ENCODE results near the gene NAPA.

Gene NAPA

GRCh38 chr19:47518854-47519253 is 4.0 kb upstream of the NAPA start:
- Histone ChIP-seq H3K4ac (ENCODE audit: low read depth, low read length) (no peak overlapping the region), H3K14ac (ENCODE audit: low read length) (no peak overlapping the region), H3K79me2 (ENCODE audit: control insufficient read depth, insufficient read depth, low read length, poor library complexity) (peaks cover 9% of the 10 kb centered on the region), H3K79me1 (ENCODE audit: low read length) (peaks cover 8% of the 10 kb centered on the region), H3K27me3 (ENCODE audit: insufficient read depth, low read length) (no peaks in the 10 kb centered on the region), H4K8ac (ENCODE audit: low read depth, low read length) (no peak overlapping the region), H3K9ac (ENCODE audit: low read length) (no peak overlapping the region), H2AFZ (ENCODE audit: insufficient read depth, low read length, poor library complexity) (no peak overlapping the region), H3K27ac (ENCODE audit: low read depth, low read length) (no peak overlapping the region), H3K9me3 (ENCODE audit: insufficient read depth, low read depth, low read length) (no peaks in the 10 kb centered on the region), H2BK5ac (ENCODE audit: low read depth, low read length, poor library complexity) (no peak overlapping the region), H3K4me2 (ENCODE audit: low read length) (no peak overlapping the region), H2BK12ac (ENCODE audit: low read length) (no peak overlapping the region), H4K91ac (ENCODE audit: low read depth, low read length) (no peak overlapping the region), H3K4me3 (ENCODE audit: low read depth, low read length) (no peak overlapping the region), H3K23ac (ENCODE audit: low read length) (no peak overlapping the region), H3K4me1 (ENCODE audit: control insufficient read depth in 1 of 2, insufficient read depth in 2 of 2, low read length in 2 of 2) (peaks cover 4 to 6% of the 10 kb centered on the region in 2 experiments), H3K36me3 (ENCODE audit: control insufficient read depth in 1 of 2, insufficient read depth in 2 of 2, low read length in 2 of 2) (no peaks in the 10 kb centered on the region), H2BK120ac (ENCODE audit: insufficient read depth, low read length, poor library complexity) (no peak overlapping the region), H2AK5ac (ENCODE audit: low read length) (no peak overlapping the region), H3K18ac (ENCODE audit: low read length) (no peak overlapping the region), H4K12ac (ENCODE audit: low read depth, low read length) (no peak overlapping the region)
- no peak for DNase-seq
- WGBS (ENCODE audit: extremely low coverage, insufficient coverage, insufficient read length): no CpG with 5 or more reads among the region's 9 CpGs

- H3K4me3 ChIP-seq (ENCODE audit: low read depth, low read length): no peak overlapping the region
- H2BK120ac ChIP-seq (ENCODE audit: insufficient read depth, low read length, poor library complexity): no peak overlapping the region
- no peaks in the 10 kb centered on the region for H3K36me3 ChIP-seq (ENCODE audit: control insufficient read depth in 1 of 2, insufficient read depth in 2 of 2, low read length in 2 of 2)
- no peak overlapping the region for H2AFZ ChIP-seq (ENCODE audit: insufficient read depth, low read length, poor library complexity)
- no peaks in the 10 kb centered on the region for H3K27me3 ChIP-seq (ENCODE audit: insufficient read depth, low read length)
- H4K12ac ChIP-seq (ENCODE audit: low read depth, low read length): no peak overlapping the region
- H2AK5ac ChIP-seq (ENCODE audit: low read length): no peak overlapping the region
- no peak overlapping the region for H2BK5ac ChIP-seq (ENCODE audit: low read depth, low read length, poor library complexity)
- no peak overlapping the region for H4K8ac ChIP-seq (ENCODE audit: low read depth, low read length)
- H3K79me2 ChIP-seq (ENCODE audit: control insufficient read depth, insufficient read depth, low read length, poor library complexity): peaks cover 10% of the 10 kb centered on the region
- no peak overlapping the region for H3K4ac ChIP-seq (ENCODE audit: low read depth, low read length)
- H3K4me2 ChIP-seq (ENCODE audit: low read length): no peak overlapping the region
- H3K18ac ChIP-seq (ENCODE audit: low read length): no peak overlapping the region
- no CpG with 5 or more reads among the region's 4 CpGs for WGBS (ENCODE audit: extremely low coverage, insufficient coverage, insufficient read length)
- H3K4me1 ChIP-seq (ENCODE audit: control insufficient read depth in 1 of 2, insufficient read depth in 2 of 2, low read length in 2 of 2): peaks cover 4 to 6% of the 10 kb centered on the region in 2 experiments
- no peak overlapping the region for H3K27ac ChIP-seq (ENCODE audit: low read depth, low read length)
- H4K91ac ChIP-seq (ENCODE audit: low read depth, low read length): no peak overlapping the region
- peaks cover 8% of the 10 kb centered on the region for H3K79me1 ChIP-seq (ENCODE audit: low read length)
- no peak overlapping the region for H3K14ac ChIP-seq (ENCODE audit: low read length)
- DNase-seq: no peak
- no peak overlapping the region for H3K9ac ChIP-seq (ENCODE audit: low read length)
- no peak overlapping the region for H2BK12ac ChIP-seq (ENCODE audit: low read length)
- no peak overlapping the region for H3K23ac ChIP-seq (ENCODE audit: low read length)
- no peaks in the 10 kb centered on the region for H3K9me3 ChIP-seq (ENCODE audit: insufficient read depth, low read depth, low read length)
Observed at GRCh38 chr19:47518139-47518538, 3.3 kb upstream of the NAPA start.

- Histone ChIP-seq H2AK5ac (ENCODE audit: low read length) (peak overlapping the region; percentile 92), H3K27me3 (ENCODE audit: insufficient read depth, low read length) (no peaks in the 10 kb centered on the region), H3K4me2 (ENCODE audit: low read length) (peak overlapping the region; percentile 67), H3K79me2 (ENCODE audit: control insufficient read depth, insufficient read depth, low read length, poor library complexity) (peaks cover 20% of the 10 kb centered on the region), H4K12ac (ENCODE audit: low read depth, low read length) (peak overlapping the region; percentile 70), H2BK5ac (ENCODE audit: low read depth, low read length, poor library complexity) (peak overlapping the region; percentile 76), H3K23ac (ENCODE audit: low read length) (no peak overlapping the region), H3K4me3 (ENCODE audit: low read depth, low read length) (peak overlapping the region; percentile 94), H3K14ac (ENCODE audit: low read length) (peak overlapping the region; percentile 93), H4K8ac (ENCODE audit: low read depth, low read length) (peak overlapping the region; percentile 89), H3K4ac (ENCODE audit: low read depth, low read length) (peak overlapping the region; percentile 98), H3K27ac (ENCODE audit: low read depth, low read length) (peak overlapping the region; percentile 54), H2AFZ (ENCODE audit: insufficient read depth, low read length, poor library complexity) (peak overlapping the region; percentile 63), H3K4me1 (ENCODE audit: control insufficient read depth in 1 of 2, insufficient read depth in 2 of 2, low read length in 2 of 2) (peaks cover 10 to 13% of the 10 kb centered on the region in 2 experiments), H2BK120ac (ENCODE audit: insufficient read depth, low read length, poor library complexity) (peak overlapping the region; percentile 77), H3K18ac (ENCODE audit: low read length) (peak overlapping the region; percentile 87), H4K91ac (ENCODE audit: low read depth, low read length) (peak overlapping the region; percentile 87), H3K9me3 (ENCODE audit: insufficient read depth, low read depth, low read length) (no peaks in the 10 kb centered on the region), H3K36me3 (ENCODE audit: control insufficient read depth in 1 of 2, insufficient read depth in 2 of 2, low read length in 2 of 2) (peaks cover 2 to 5% of the 10 kb centered on the region in 2 experiments), H3K79me1 (ENCODE audit: low read length) (peaks cover 8% of the 10 kb centered on the region), H3K9ac (ENCODE audit: low read length) (peak overlapping the region; percentile 90), H2BK12ac (ENCODE audit: low read length) (peak overlapping the region; percentile 34)
- no CpG with 5 or more reads among the region's 40 CpGs for WGBS (ENCODE audit: extremely low coverage, insufficient coverage, insufficient read length)
- DNase-seq: no peak
Observed at GRCh38 chr19:47514151-47514868, 553 bp downstream of the NAPA start.

DNA sequence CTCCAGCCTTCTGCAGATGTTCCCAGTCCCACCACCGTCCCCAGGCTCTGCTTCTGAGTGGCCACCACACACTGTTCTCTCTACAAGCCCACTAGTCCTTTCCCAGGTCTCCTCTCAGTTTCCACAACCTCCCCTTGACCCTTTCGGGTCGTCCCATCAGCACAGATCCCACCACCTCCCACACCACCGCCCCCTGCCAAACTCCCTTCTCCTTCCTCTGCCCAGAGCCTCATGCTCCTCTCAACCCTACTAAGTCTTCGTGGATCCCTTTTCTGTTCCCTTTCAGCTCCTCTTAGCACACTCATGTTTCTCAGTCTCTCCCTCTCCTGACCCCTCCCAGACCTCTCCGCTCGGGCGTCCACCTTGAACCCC is 1.9 kb downstream of the NAPA start:
- Histone ChIP-seq H3K4me3 (ENCODE audit: low read depth, low read length) (no peak overlapping the region), H3K4me2 (ENCODE audit: low read length) (peak overlapping the region; percentile 34), H3K27me3 (ENCODE audit: insufficient read depth, low read length) (no peaks in the 10 kb centered on the region), H3K27ac (ENCODE audit: low read depth, low read length) (no peak overlapping the region), H2BK12ac (ENCODE audit: low read length) (no peak overlapping the region), H3K36me3 (ENCODE audit: control insufficient read depth in 1 of 2, insufficient read depth in 2 of 2, low read length in 2 of 2) (peaks cover 2 to 5% of the 10 kb centered on the region in 2 experiments), H3K4ac (ENCODE audit: low read depth, low read length) (peak overlapping the region; percentile 84), H3K79me2 (ENCODE audit: control insufficient read depth, insufficient read depth, low read length, poor library complexity) (peaks cover 23% of the 10 kb centered on the region), H3K23ac (ENCODE audit: low read length) (no peak overlapping the region), H3K18ac (ENCODE audit: low read length) (no peak overlapping the region), H2BK5ac (ENCODE audit: low read depth, low read length, poor library complexity) (no peak overlapping the region), H3K14ac (ENCODE audit: low read length) (no peak overlapping the region), H2BK120ac (ENCODE audit: insufficient read depth, low read length, poor library complexity) (no peak overlapping the region), H2AFZ (ENCODE audit: insufficient read depth, low read length, poor library complexity) (no peak overlapping the region), H3K4me1 (ENCODE audit: control insufficient read depth in 1 of 2, insufficient read depth in 2 of 2, low read length in 2 of 2) (peaks cover 10 to 15% of the 10 kb centered on the region in 2 experiments), H4K8ac (ENCODE audit: low read depth, low read length) (no peak overlapping the region), H3K9ac (ENCODE audit: low read length) (no peak overlapping the region), H2AK5ac (ENCODE audit: low read length) (no peak overlapping the region), H4K91ac (ENCODE audit: low read depth, low read length) (no peak overlapping the region), H3K79me1 (ENCODE audit: low read length) (peaks cover 8% of the 10 kb centered on the region), H4K12ac (ENCODE audit: low read depth, low read length) (no peak overlapping the region), H3K9me3 (ENCODE audit: insufficient read depth, low read depth, low read length) (no peaks in the 10 kb centered on the region)
- WGBS (ENCODE audit: extremely low coverage, insufficient coverage, insufficient read length): no CpG with 5 or more reads among the region's 8 CpGs
- no peak for DNase-seq
